Activated naive CD4-positive, alpha-beta T cell treated with anti-CD3 and anti-CD28 coated beads for 36 hours (primary cell): ENCODE data around the gene C16orf92. TPM values are rescaled to one million over a fixed set of nuclear protein-coding genes. Genes with fewer than 3 reads are reported as not detected.

ENCODE experiments used
- CTCF ChIA-PET: fragments of 350-600 bp; sonication (Branson Sonifier 250); formaldehyde crosslinking; loops from one replicate; lab custom pipeline; 2021; ENCODE audit warnings: antibody characterized with exemption; lab: Charles Lee
- DNase-seq: peaks from one replicate; pipeline ENCODE4 v3.0.0-alpha.2; 2020
- H3K27ac Mint-ChIP-seq: one replicate; pipeline ENCODE4 v1.8.0; 2021; ENCODE audit warnings: mild to moderate bottlenecking, mixed read lengths
- H3K27me3 Mint-ChIP-seq: one replicate; pipeline ENCODE4 v1.8.0; 2021; ENCODE audit warnings: low read depth, mixed read lengths
- H3K36me3 Mint-ChIP-seq: one replicate; pipeline ENCODE4 v1.8.0; 2021; ENCODE audit warnings: low read depth, mixed read lengths
- H3K4me1 Mint-ChIP-seq: one replicate; pipeline ENCODE4 v1.8.0; 2021; ENCODE audit warnings: low read depth, mixed read lengths
- H3K4me3 Mint-ChIP-seq: one replicate; pipeline ENCODE4 v1.8.0; 2021; ENCODE audit warnings: mild to moderate bottlenecking, moderate library complexity, mixed read lengths
- H3K9me3 Mint-ChIP-seq: one replicate; pipeline ENCODE4 v1.8.0; 2021; ENCODE audit warnings: mixed read lengths
- intact Hi-C: fragments of 100-400 bp; cut with micrococcal nuclease; formaldehyde crosslinking; loops from one replicate; pipeline ENCODE4 v1.15.1; 2023
- total RNA-seq, 2 experiments: library from RNA; stranded (reverse); gene quantifications; one replicate each; pipeline ENCODE4 v1.2.3, GENCODE V29; 2021

Gene C16orf92
- total RNA-seq, 2 experiments from 2014 or later: not detected

DNA sequence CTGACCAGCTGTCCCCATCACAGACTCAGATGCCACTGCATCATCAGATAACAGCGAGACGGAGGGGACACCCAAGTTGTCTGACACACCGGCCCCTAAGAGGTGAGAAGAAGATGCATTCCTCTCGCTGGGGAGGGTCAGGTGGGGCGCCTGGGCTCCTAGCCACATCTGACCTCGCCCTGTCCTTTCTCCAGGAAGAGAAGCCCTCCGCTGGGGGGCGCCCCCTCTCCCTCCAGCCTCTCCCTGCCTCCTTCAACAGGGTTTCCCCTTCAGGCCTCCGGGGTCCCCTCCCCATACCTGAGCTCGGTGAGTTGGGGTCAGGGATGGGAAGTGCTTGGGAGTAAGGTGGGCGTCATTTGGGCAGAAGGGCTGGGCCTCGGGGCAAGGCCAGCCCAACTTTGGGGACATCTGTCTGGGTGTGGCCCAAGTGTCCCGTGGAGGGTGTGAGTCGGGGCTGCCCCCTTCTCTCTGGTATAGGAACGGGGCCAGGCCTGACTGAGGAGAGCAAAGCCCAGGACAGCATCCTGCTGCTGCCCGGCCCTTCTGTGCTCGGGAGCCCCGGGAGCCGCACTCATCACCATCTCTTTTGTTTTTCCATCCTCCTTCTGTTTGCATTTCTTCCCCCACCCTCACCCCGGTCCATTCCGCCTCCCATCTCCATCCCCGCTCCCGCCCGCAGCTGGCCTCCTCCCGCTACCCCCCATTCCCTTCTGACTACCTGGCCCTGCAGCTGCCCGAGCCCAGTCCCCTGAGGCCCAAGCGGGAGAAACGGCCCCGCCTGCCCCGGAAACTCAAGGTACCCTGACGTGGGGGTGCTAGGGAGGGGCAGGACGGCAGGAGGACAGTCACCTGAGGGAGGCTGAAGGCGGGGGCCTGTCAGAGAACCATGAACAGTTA is 22.0 kb upstream of the C16orf92 start:
- Mint-ChIP-seq H3K27ac (no peak overlapping the region), H3K4me3 (no peak overlapping the region), H3K27me3 (no peaks in the 10 kb centered on the region), H3K9me3 (no peaks in the 10 kb centered on the region), H3K36me3 (peaks cover 28% of the 10 kb centered on the region), H3K4me1 (peaks cover 17% of the 10 kb centered on the region)
- intact Hi-C loops: no loop called here
- no peak for DNase-seq
- CTCF ChIA-PET: interaction anchor here (0.6 kb wide), 1 partner anchor 262 kb away, joined by 3 read pairs; no protein-coding TSS in a partner anchor

GRCh38 chr16:30002614-30003346 is 20.2 kb upstream of the C16orf92 start:
- Mint-ChIP-seq H3K4me3 (no peak overlapping the region), H3K9me3 (no peaks in the 10 kb centered on the region), H3K27me3 (no peaks in the 10 kb centered on the region), H3K4me1 (peaks cover 11% of the 10 kb centered on the region), H3K27ac (no peak overlapping the region), H3K36me3 (peaks cover 21% of the 10 kb centered on the region)
- CTCF ChIA-PET: no interaction called here
- intact Hi-C loops: no loop called here
- no peak for DNase-seq

GRCh38 chr16:30003670-30004423 is 19.2 kb upstream of the C16orf92 start:
- H3K4me1 Mint-ChIP-seq: peaks cover 4% of the 10 kb centered on the region
- CTCF ChIA-PET: interaction anchor here (0.6 to 1.3 kb wide), 4 partner anchors 28 to 304 kb away, joined by 3 to 6 read pairs (median 3); partner anchors contain the start of gene TLCD3B
- no peak for DNase-seq

GRCh38 chr16:30004424-30004776 is 18.6 kb upstream of the C16orf92 start:
- no peak overlapping the region for H3K4me3 Mint-ChIP-seq
- H3K4me1 Mint-ChIP-seq: peaks cover 4% of the 10 kb centered on the region
- peaks cover 13% of the 10 kb centered on the region for H3K36me3 Mint-ChIP-seq
- DNase-seq: no peak
- intact Hi-C loops: no loop called here
- CTCF ChIA-PET: interaction anchor here (0.6 to 1.3 kb wide), 5 partner anchors 27 to 305 kb away, joined by 3 to 6 read pairs (median 3); partner anchors contain the start of gene TLCD3B
- H3K9me3 Mint-ChIP-seq: no peaks in the 10 kb centered on the region
- no peak overlapping the region for H3K27ac Mint-ChIP-seq
- H3K27me3 Mint-ChIP-seq: peaks cover 3% of the 10 kb centered on the region

More at GRCh38 chr16:30003670-30004423, 19.2 kb upstream of the C16orf92 start:
- Mint-ChIP-seq H3K27me3 (no peaks in the 10 kb centered on the region), H3K27ac (no peak overlapping the region), H3K4me3 (no peak overlapping the region), H3K9me3 (no peaks in the 10 kb centered on the region), H3K36me3 (peaks cover 13% of the 10 kb centered on the region)
- intact Hi-C loops: no loop called here

DNA sequence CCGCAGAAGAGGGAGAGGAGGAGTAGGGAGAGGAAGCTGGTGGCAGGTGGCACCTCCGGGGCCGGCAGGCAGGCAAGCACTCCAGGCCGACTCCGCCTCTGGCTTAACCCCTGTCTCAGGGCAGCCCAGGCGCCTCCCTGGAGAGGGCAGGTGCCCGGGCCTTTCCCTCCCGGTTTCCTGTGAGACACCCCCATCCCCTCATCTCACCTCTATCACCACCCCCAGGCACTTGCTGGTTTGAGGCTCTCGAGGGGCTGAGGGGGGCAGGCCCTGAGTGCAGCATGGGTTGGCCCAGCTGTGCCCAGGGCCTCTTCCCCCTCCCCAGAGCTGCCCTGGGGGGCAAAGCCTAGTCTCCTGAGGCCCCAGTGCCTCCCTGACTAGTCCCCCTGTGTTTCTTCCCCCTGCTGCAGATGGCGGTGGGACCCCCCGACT is 18.2 kb upstream of the C16orf92 start:
- intact Hi-C loops: loop anchor here (1.0 to 5.0 kb wide), 2 partner anchors 33 to 142 kb away; partner anchors contain the start of genes CDIPT and TAOK2
- H3K4me3 Mint-ChIP-seq: no peak overlapping the region
- H3K4me1 Mint-ChIP-seq: peaks cover 1% of the 10 kb centered on the region
- no peak for DNase-seq
- H3K27me3 Mint-ChIP-seq: peaks cover 6% of the 10 kb centered on the region
- no peaks in the 10 kb centered on the region for H3K9me3 Mint-ChIP-seq
- peaks cover 10% of the 10 kb centered on the region for H3K36me3 Mint-ChIP-seq
- CTCF ChIA-PET: interaction anchor here (0.6 to 1.3 kb wide), 6 partner anchors 27 to 305 kb away, joined by 3 to 6 read pairs (median 3); partner anchors contain the start of genes KCTD13 and TLCD3B
- no peak overlapping the region for H3K27ac Mint-ChIP-seq

DNA sequence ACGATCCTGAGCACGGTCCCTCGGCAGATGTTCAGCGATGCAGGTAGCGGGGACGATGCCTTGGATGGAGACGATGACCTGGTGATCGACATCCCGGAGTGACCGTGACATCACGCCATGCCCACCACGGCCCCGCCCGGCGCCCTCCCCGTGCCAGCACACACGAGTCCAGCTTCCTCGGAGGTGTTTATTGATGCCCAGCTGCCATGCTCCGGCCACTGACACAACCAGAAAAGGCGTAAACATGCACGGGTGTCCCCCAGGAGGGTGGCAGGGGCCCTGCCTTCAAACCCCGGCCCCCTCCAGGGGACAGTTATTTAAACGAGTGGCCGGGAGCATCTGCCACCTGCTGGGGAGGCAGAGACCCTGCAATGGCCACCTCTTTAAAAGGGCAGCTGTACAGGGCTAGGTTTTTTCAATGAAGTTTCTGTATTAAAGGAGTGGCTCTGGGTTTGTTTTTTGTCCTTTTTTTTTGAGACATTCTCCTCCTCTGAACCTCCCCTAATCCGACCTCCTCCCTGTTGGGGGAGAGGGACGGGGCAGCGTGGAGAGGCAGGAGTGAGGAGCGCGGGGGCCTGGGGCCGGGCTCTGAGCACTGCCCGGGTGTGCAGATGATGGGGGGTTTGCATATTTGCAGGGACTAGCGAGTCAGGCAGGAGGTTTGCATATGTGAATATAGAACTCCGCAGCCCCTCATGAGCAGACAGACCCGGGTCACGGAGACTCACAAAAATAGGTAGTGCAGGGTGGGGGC is 17.5 kb upstream of the C16orf92 start:
- CTCF ChIA-PET: interaction anchor here (0.6 to 1.3 kb wide), 9 partner anchors 9 to 343 kb away, joined by 3 to 5 read pairs (median 3); partner anchors contain the start of gene KCTD13
- intact Hi-C loops: loop anchor here (1.0 to 5.0 kb wide), 2 partner anchors 33 to 142 kb away; partner anchors contain the start of genes CDIPT and TAOK2
- DNase-seq: peak; percentile 49
- no peak overlapping the region for H3K27ac Mint-ChIP-seq
- no peaks in the 10 kb centered on the region for H3K9me3 Mint-ChIP-seq
- H3K4me1 Mint-ChIP-seq: peaks cover 3% of the 10 kb centered on the region
- H3K4me3 Mint-ChIP-seq: no peak overlapping the region
- peaks cover 9% of the 10 kb centered on the region for H3K36me3 Mint-ChIP-seq
- H3K27me3 Mint-ChIP-seq: peaks cover 11% of the 10 kb centered on the region

- DNase-seq: no peak
- Mint-ChIP-seq H3K4me3 (no peak overlapping the region), H3K4me1 (peaks cover 4% of the 10 kb centered on the region), H3K27ac (no peak overlapping the region), H3K36me3 (peaks cover 9% of the 10 kb centered on the region), H3K27me3 (peaks cover 12% of the 10 kb centered on the region), H3K9me3 (no peaks in the 10 kb centered on the region)
- CTCF ChIA-PET: interaction anchor here (0.6 to 1.3 kb wide), 7 partner anchors 9 to 344 kb away, joined by 3 to 5 read pairs (median 3); partner anchors contain the start of gene KCTD13
- intact Hi-C loops: loop anchor here (5.0 kb wide), 1 partner anchor 34 kb away; the partner anchor contains the start of gene TAOK2
Measured at GRCh38 chr16:30006095-30006473, 16.9 kb upstream of the C16orf92 start.

GRCh38 chr16:30006659-30007377 is 16.2 kb upstream of the C16orf92 start:
- Mint-ChIP-seq H3K36me3 (peaks cover 9% of the 10 kb centered on the region), H3K9me3 (no peaks in the 10 kb centered on the region), H3K4me3 (no peak overlapping the region), H3K27me3 (peaks cover 14% of the 10 kb centered on the region), H3K27ac (no peak overlapping the region), H3K4me1 (peaks cover 4% of the 10 kb centered on the region)
- intact Hi-C loops: loop anchor here (5.0 kb wide), 1 partner anchor 35 kb away; the partner anchor contains the start of gene TAOK2
- CTCF ChIA-PET: interaction anchor here (1.2 to 1.3 kb wide), 2 partner anchors 14 to 49 kb away, joined by 3 to 5 read pairs; no protein-coding TSS in a partner anchor
- no peak for DNase-seq

DNA sequence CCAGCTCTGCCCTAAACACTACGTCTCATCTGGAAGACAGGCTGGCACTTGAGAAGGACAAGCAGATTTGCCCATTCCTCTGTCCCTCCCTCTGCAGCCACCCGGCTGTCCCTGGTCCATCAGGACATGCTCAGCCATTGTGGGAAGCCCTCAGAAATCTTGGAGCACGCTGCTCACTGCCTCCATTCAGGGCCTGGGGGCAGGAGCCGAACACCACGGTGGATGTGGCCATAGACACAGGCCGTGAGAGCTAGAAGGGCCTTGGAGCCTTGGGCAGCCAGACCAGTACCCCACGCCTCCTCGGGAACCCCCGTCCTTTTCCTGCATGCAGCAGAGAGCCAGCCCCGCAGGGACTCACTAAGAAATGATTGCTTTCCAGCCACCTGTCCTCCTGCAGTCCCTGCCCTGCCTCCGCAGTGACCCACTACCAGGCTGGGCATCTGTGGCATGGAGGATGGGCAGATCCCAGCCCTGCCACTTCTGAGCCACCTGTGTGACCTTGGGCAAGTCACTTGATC is 15.6 kb upstream of the C16orf92 start:
- H3K27ac Mint-ChIP-seq: no peak overlapping the region
- H3K9me3 Mint-ChIP-seq: no peaks in the 10 kb centered on the region

More for the DNA sequence above, 15.6 kb upstream of the C16orf92 start:
- Mint-ChIP-seq H3K4me3 (no peak overlapping the region), H3K27me3 (peaks cover 18% of the 10 kb centered on the region), H3K4me1 (peaks cover 7% of the 10 kb centered on the region), H3K36me3 (peaks cover 4% of the 10 kb centered on the region)
- intact Hi-C loops: loop anchor here (5.0 kb wide), 1 partner anchor 35 kb away; the partner anchor contains the start of gene TAOK2
- CTCF ChIA-PET: interaction anchor here (0.9 kb wide), 1 partner anchor 32 kb away, joined by 3 read pairs; no protein-coding TSS in a partner anchor
- no peak for DNase-seq
